PC-9 (cell line): ENCODE results near the gene IL11. TPM values are rescaled to one million over a fixed set of nuclear protein-coding genes. Genes with fewer than 3 reads are reported as not detected.

Source experiments
- BruUV-seq: library from RNA; stranded (reverse); fragments of 400-500 nt; replicated peaks from 2 replicates; lab custom pipeline; 2021; lab: Mats Ljungman, UMichigan
- CTCF ChIA-PET: fragments of 300-600 bp; sonication (Branson Sonifier 250); formaldehyde crosslinking; loops from one replicate; lab custom pipeline; 2022; ENCODE audit warnings: antibody characterized with exemption; lab: Charles Lee
- POLR2A ChIA-PET: fragments of 300-600 bp; sonication (Branson Sonifier 250); formaldehyde crosslinking; loops from one replicate; lab custom pipeline; 2022; ENCODE audit warnings: antibody characterized with exemption; ENCODE audit not compliant: unreplicated experiment; lab: Charles Lee
- DNase-seq, 2 experiments: peaks; one replicate each; pipeline versions ENCODE4 v3.0.0 to v3.0.0-alpha.2; 2015 to 2022; ENCODE audit warnings: mixed read lengths in 1 of 2
- H2AFZ ChIP-seq: fragments of 200-600 bp; sonication (generic); 2 replicates; pipeline ENCODE4 v1.8.1; 2017; ENCODE audit warnings: antibody characterized with exemption
- H3F3A ChIP-seq: fragments of 200-600 bp; sonication (generic); 2 replicates; pipeline ENCODE4 v1.8.1; 2017; ENCODE audit warnings: antibody characterized with exemption, mild to moderate bottlenecking, low read depth; ENCODE audit not compliant: insufficient read depth
- H3K27ac ChIP-seq: fragments of 200-600 bp; sonication (generic); 2 replicates; pipeline ENCODE4 v1.6.1; 2016; ENCODE audit warnings: mixed run types
- H3K27me3 ChIP-seq: fragments of 200-600 bp; sonication (generic); 2 replicates; pipeline ENCODE4 v1.6.1; 2016; ENCODE audit warnings: low read depth, mixed run types; ENCODE audit not compliant: insufficient read depth
- H3K36me3 ChIP-seq: fragments of 200-600 bp; sonication (generic); 2 replicates; pipeline ENCODE4 v1.6.1; 2016; ENCODE audit warnings: low read depth, mixed run types
- H3K4me1 ChIP-seq: fragments of 200-600 bp; sonication (generic); replicated peaks from 2 replicates; pipeline ENCODE4 v1.6.1; 2016; ENCODE audit warnings: mixed run types; ENCODE audit not compliant: insufficient read depth
- H3K4me2 ChIP-seq: fragments of 200-600 bp; sonication (generic); 2 replicates; pipeline ENCODE4 v1.6.1; 2017; ENCODE audit warnings: mixed run types
- H3K4me3 ChIP-seq: fragments of 200-600 bp; sonication (generic); 2 replicates; pipeline ENCODE4 v1.6.1; 2016; ENCODE audit warnings: mixed run types
- H3K79me2 ChIP-seq: fragments of 200-600 bp; sonication (generic); 2 replicates; pipeline ENCODE4 v1.6.1; 2017; ENCODE audit warnings: low read depth, mixed run types
- H3K9me2 ChIP-seq: fragments of 200-600 bp; sonication (generic); 2 replicates; pipeline ENCODE4 v1.8.1; 2017; ENCODE audit warnings: mild to moderate bottlenecking; ENCODE audit not compliant: insufficient read depth
- H3K9me3 ChIP-seq: fragments of 200-600 bp; sonication (generic); 2 replicates; pipeline ENCODE4 v1.8.1; 2016; ENCODE audit warnings: low read depth; ENCODE audit not compliant: insufficient read depth
- H4K20me1 ChIP-seq: fragments of 200-600 bp; sonication (generic); 2 replicates; pipeline ENCODE4 v1.8.1; 2017; ENCODE audit not compliant: insufficient read depth
- CTCF ChIP-seq: fragments of 200-600 bp; sonication (generic); conservative IDR thresholded peaks from 2 replicates; pipeline ENCODE4 v1.6.1; 2017; ENCODE audit warnings: mixed run types, antibody characterized with exemption, mild to moderate bottlenecking, moderate library complexity
- EZH2 ChIP-seq: fragments of 200-600 bp; sonication (generic); IDR thresholded peaks from 2 replicates; pipeline ENCODE4 v1.8.0; 2017; ENCODE audit warnings: antibody characterized with exemption, low read depth
- intact Hi-C: fragments of 100-400 bp; cut with micrococcal nuclease; formaldehyde crosslinking; loops from one replicate; pipeline ENCODE4 v1.10.0; 2022; ENCODE audit not compliant: unreplicated experiment
- total RNA-seq: library from RNA; stranded (reverse); gene quantifications from 2 replicates; pipeline ENCODE4 v1.2.3, GENCODE V29; 2021

The IL11 gene
- total RNA-seq, 1 experiment from 2014 or later = 4.1 TPM

GRCh38 chr19:55314396-55314795 is 55.9 kb downstream of the IL11 start:
- H3K4me3 ChIP-seq = no peak overlapping the region
- no peak overlapping the region for H3K27ac ChIP-seq
- ChIA-PET POLR2A (no interaction called here), CTCF (interaction anchor here (0.6 kb wide), 1 partner anchor 211 kb away, joined by 6 read pairs; no protein-coding TSS in a partner anchor)
- no peaks in the 10 kb centered on the region for H4K20me1 ChIP-seq
- no peaks in the 10 kb centered on the region for H3K4me1 ChIP-seq
- no peaks in the 10 kb centered on the region for H3K9me3 ChIP-seq
- no peaks in the 10 kb centered on the region for H3K79me2 ChIP-seq
- H3K36me3 ChIP-seq = no peaks in the 10 kb centered on the region
- intact Hi-C loops = no loop called here
- H3K27me3 ChIP-seq = no peaks in the 10 kb centered on the region
- TF ChIP-seq EZH2 (no peak), CTCF (no peak)
- H3F3A ChIP-seq = no peaks in the 10 kb centered on the region; the same call in 1 of the 2 replicates
- no peak overlapping the region for H2AFZ ChIP-seq
- BruUV-seq = no TSS peak
- DNase-seq = no peak
- H3K4me2 ChIP-seq = no peak overlapping the region
- no peaks in the 10 kb centered on the region for H3K9me2 ChIP-seq

Other genes starting within 250 kb of the IL11 start
- gene TNNT1, start 221.3 kb downstream of the IL11 start, total RNA-seq = 228 and 266 TPM in 2 replicates
- gene TNNI3, start 212.7 kb downstream of the IL11 start, total RNA-seq = 13.7 and 18.2 TPM in 2 replicates
- gene DNAAF3, start 203.8 kb downstream of the IL11 start, total RNA-seq = 51.8 and 76.6 TPM in 2 replicates
- 1.3 and 2.8 TPM in 2 replicates for gene SYT5, start 190.2 kb downstream of the IL11 start, total RNA-seq
- gene PTPRH, start 161.0 kb downstream of the IL11 start, total RNA-seq = 11.7 and 21.4 TPM in 2 replicates
- gene TMEM86B, start 141.7 kb downstream of the IL11 start, total RNA-seq = 18.1 and 18.4 TPM in 2 replicates
- gene PPP6R1, start 111.4 kb downstream of the IL11 start, total RNA-seq = 136 and 159 TPM in 2 replicates
- gene HSPBP1, start 90.4 kb downstream of the IL11 start, total RNA-seq = 66.2 and 79.6 TPM in 2 replicates
- gene BRSK1, start 86.5 kb downstream of the IL11 start, total RNA-seq = 6.5 and 14.4 TPM in 2 replicates
- gene TMEM150B, start 45.1 kb downstream of the IL11 start, total RNA-seq = not detected in 2 replicates
- gene KMT5C, start 30.6 kb downstream of the IL11 start, total RNA-seq = 71.6 and 80.7 TPM in 2 replicates
- 3.3 and 3.7 TPM in 2 replicates for gene COX6B2, start 15.7 kb downstream of the IL11 start, total RNA-seq
- gene GARIN5B, start 7.2 kb downstream of the IL11 start, total RNA-seq = 0.11 TPM in 1 of 2 replicates, not detected in the other
- not detected in 2 replicates for gene TMEM190, start 6.4 kb upstream of the IL11 start, total RNA-seq
- 40.4 and 94.5 TPM in 2 replicates for gene TMEM238, start 13.8 kb upstream of the IL11 start, total RNA-seq
- gene RPL28, start 15.5 kb upstream of the IL11 start, total RNA-seq = 2,433 and 2,547 TPM in 2 replicates
- gene UBE2S, start 37.3 kb upstream of the IL11 start, total RNA-seq = 359 and 395 TPM in 2 replicates
- gene SHISA7, start 72.8 kb upstream of the IL11 start, total RNA-seq = not detected in 2 replicates
- gene ISOC2, start 91.2 kb upstream of the IL11 start, total RNA-seq = 92.4 and 113 TPM in 2 replicates
- gene C19orf85, start 94.3 kb upstream of the IL11 start, total RNA-seq = 0.73 and 0.74 TPM in 2 replicates
- 17.7 and 19.3 TPM in 2 replicates for gene ZNF628, start 106.2 kb upstream of the IL11 start, total RNA-seq
- 61.6 and 103 TPM in 2 replicates for gene NAT14, start 114.7 kb upstream of the IL11 start, total RNA-seq
- gene SSC5D, start 118.0 kb upstream of the IL11 start, total RNA-seq = 3.9 and 4.8 TPM in 2 replicates
- gene SBK2, start 166.7 kb upstream of the IL11 start, total RNA-seq = 3.5 and 3.9 TPM in 2 replicates
- gene SBK3, start 175.1 kb upstream of the IL11 start, total RNA-seq = 41.4 and 45.0 TPM in 2 replicates
- gene ZNF579, start 210.4 kb upstream of the IL11 start, total RNA-seq = 49.0 TPM in 2 replicates
- 25.2 and 25.4 TPM in 2 replicates for gene FIZ1, start 229.1 kb upstream of the IL11 start, total RNA-seq
- 30.0 and 37.0 TPM in 2 replicates for gene ZNF524, start 229.8 kb upstream of the IL11 start, total RNA-seq
- 26.8 and 30.3 TPM in 2 replicates for gene ZNF865, start 235.2 kb upstream of the IL11 start, total RNA-seq